IMR-90 (cell line): ENCODE data around the gene PLCB4. TPM values are rescaled to one million over a fixed set of nuclear protein-coding genes. Genes with fewer than 3 reads are reported as not detected.

Source experiments
- ATAC-seq: fragments of 200-7000 bp; cut with Tn5 transposase; 2 replicates; pipeline ENCODE4 v1.9.1; 2020; ENCODE audit warnings: low read depth, mild to moderate bottlenecking, moderate library complexity
- BruUV-seq: library from RNA; stranded (reverse); fragments of 400-500 nt; replicated peaks from 2 replicates; lab custom pipeline; 2021; lab: Mats Ljungman, UMichigan
- CTCF ChIA-PET: fragments of 300-600 bp; formaldehyde crosslinking; extraction: SDS; loops from one replicate; lab custom pipeline; 2021; ENCODE audit warnings: antibody characterized with exemption; lab: Yijun Ruan, JAX
- POLR2A ChIA-PET: fragments of 300-600 bp; sonication (Branson Sonifier 250); formaldehyde crosslinking; loops from one replicate; lab custom pipeline; 2022; ENCODE audit warnings: antibody characterized with exemption; ENCODE audit not compliant: unreplicated experiment; lab: Charles Lee
- DNase-seq: peaks from one replicate; pipeline ENCODE4 v3.0.0; 2013
- H2AFZ ChIP-seq: replicated peaks from 2 replicates; pipeline ENCODE3; 2013; ENCODE audit warnings: low read length, mild to moderate bottlenecking; ENCODE audit not compliant: poor library complexity
- H2AK5ac ChIP-seq: 2 replicates; pipeline ENCODE4 v1.6.1; 2013; ENCODE audit warnings: low read depth, low read length, inconsistent platforms
- H2AK9ac ChIP-seq: replicated peaks from 2 replicates; pipeline ENCODE3; 2013; ENCODE audit warnings: mild to moderate bottlenecking, low read depth, low read length, moderate library complexity; ENCODE audit not compliant: poor library complexity
- H2BK120ac ChIP-seq: 2 replicates; pipeline ENCODE4 v1.6.1; 2013; ENCODE audit warnings: low read depth, low read length, inconsistent platforms
- H2BK15ac ChIP-seq: 3 replicates; pipeline ENCODE4 v1.6.1; 2013; ENCODE audit warnings: low read depth, low read length, inconsistent platforms
- H2BK20ac ChIP-seq: 2 replicates; pipeline ENCODE4 v1.6.1; 2013; ENCODE audit warnings: low read depth, mild to moderate bottlenecking, inconsistent platforms, low read length, moderate library complexity
- H2BK5ac ChIP-seq: 2 replicates; pipeline ENCODE4 v1.6.1; 2013; ENCODE audit warnings: mild to moderate bottlenecking, low read depth, low read length, inconsistent platforms; ENCODE audit not compliant: poor library complexity, severe bottlenecking
- H3K14ac ChIP-seq: replicated peaks from 2 replicates; pipeline ENCODE4 v1.6.1; 2013; ENCODE audit warnings: low read depth, low read length, inconsistent platforms
- H3K18ac ChIP-seq: 2 replicates; pipeline ENCODE4 v1.6.1; 2013; ENCODE audit warnings: low read depth, low read length, control low read depth
- H3K23ac ChIP-seq: 2 replicates; pipeline ENCODE4 v1.6.1; 2013; ENCODE audit warnings: low read depth, low read length, inconsistent platforms
- H3K27ac ChIP-seq: 2 replicates; pipeline ENCODE4 v1.5.1; 2013; ENCODE audit warnings: mild to moderate bottlenecking, control low read depth, low read length; ENCODE audit not compliant: insufficient read depth
- H3K27me3 ChIP-seq: 2 replicates; pipeline ENCODE4 v1.6.1; 2013; ENCODE audit warnings: low read length; ENCODE audit not compliant: control insufficient read depth, insufficient read depth
- H3K36me3 ChIP-seq: 2 replicates; pipeline ENCODE4 v1.6.1; 2013; ENCODE audit warnings: low read length, mixed read lengths; ENCODE audit not compliant: control insufficient read depth, insufficient read depth
- H3K4ac ChIP-seq: 2 replicates; pipeline ENCODE4 v1.6.1; 2013; ENCODE audit warnings: low read depth, low read length, inconsistent platforms
- H3K4me1 ChIP-seq: 2 replicates; pipeline ENCODE4 v1.6.1; 2013; ENCODE audit warnings: low read length, mixed read lengths; ENCODE audit not compliant: control insufficient read depth, insufficient read depth
- H3K4me2 ChIP-seq: 2 replicates; pipeline ENCODE4 v1.6.1; 2013; ENCODE audit warnings: low read depth, mild to moderate bottlenecking, control low read depth, low read length, moderate library complexity
- H3K4me3 ChIP-seq: 2 replicates; pipeline ENCODE4 v1.5.1; 2013; ENCODE audit warnings: low read depth, mild to moderate bottlenecking, control low read depth, low read length, moderate library complexity; ENCODE audit not compliant: insufficient read depth
- H3K56ac ChIP-seq: 2 replicates; pipeline ENCODE4 v1.6.1; 2013; ENCODE audit warnings: low read length, inconsistent platforms; ENCODE audit not compliant: insufficient read depth; ENCODE audit errors: extremely low read depth
- H3K79me1 ChIP-seq, 2 experiments: 2 replicates each; pipeline ENCODE4 v1.6.1; 2013; ENCODE audit warnings: low read length in 2 of 2, inconsistent platforms in 1 of 2, low read depth in 1 of 2
- H3K9ac ChIP-seq: 2 replicates; pipeline ENCODE4 v1.6.1; 2013; ENCODE audit warnings: low read depth, low read length, control low read depth
- H3K9me1 ChIP-seq: 2 replicates; pipeline ENCODE4 v1.6.1; 2013; ENCODE audit warnings: low read length, inconsistent platforms; ENCODE audit not compliant: insufficient read depth
- H3K9me3 ChIP-seq: 2 replicates; pipeline ENCODE4 v1.6.1; 2013; ENCODE audit warnings: low read length; ENCODE audit not compliant: control insufficient read depth, insufficient read depth
- H4K20me1 ChIP-seq: 2 replicates; pipeline ENCODE4 v1.6.1; 2013; ENCODE audit warnings: low read length, inconsistent platforms; ENCODE audit not compliant: insufficient read depth
- H4K5ac ChIP-seq: 2 replicates; pipeline ENCODE4 v1.6.1; 2013; ENCODE audit warnings: mild to moderate bottlenecking, low read depth, low read length, control low read depth
- H4K8ac ChIP-seq, 2 experiments: 2 replicates each; pipeline ENCODE4 v1.6.1; 2013; ENCODE audit warnings: low read depth in 2 of 2, low read length in 2 of 2, control low read depth in 1 of 2, inconsistent platforms in 1 of 2
- H4K91ac ChIP-seq: 2 replicates; pipeline ENCODE4 v1.6.1; 2013; ENCODE audit warnings: low read depth, low read length, inconsistent platforms; ENCODE audit not compliant: insufficient read depth
- BHLHE40 ChIP-seq: fragments of 150-350 bp; IDR thresholded peaks from 2 replicates; pipeline ENCODE4 v1.6.1; 2016; ENCODE audit warnings: mild to moderate bottlenecking, low read depth, low read length
- CEBPB ChIP-seq: IDR thresholded peaks from 2 replicates; pipeline ENCODE4 v1.6.1; 2012; ENCODE audit warnings: low read depth, low read length, improper control_type of control experiment
- CHD1 ChIP-seq: IDR thresholded peaks from 2 replicates; pipeline ENCODE4 v1.6.1; 2012; ENCODE audit warnings: low read depth, low read length, improper control_type of control experiment
- FOS ChIP-seq: fragments of 150-350 bp; IDR thresholded peaks from 2 replicates; pipeline ENCODE4 v1.6.1; 2016; ENCODE audit warnings: low read depth, low read length
- MAFK ChIP-seq: IDR thresholded peaks from 2 replicates; pipeline ENCODE4 v1.6.1; 2012; ENCODE audit warnings: low read depth, low read length, improper control_type of control experiment
- MAZ ChIP-seq: IDR thresholded peaks from 2 replicates; pipeline ENCODE4 v1.6.1; 2012; ENCODE audit warnings: low read depth, mild to moderate bottlenecking, low read length, improper control_type of control experiment, moderate library complexity, borderline replicate concordance
- MXI1 ChIP-seq: IDR thresholded peaks from 2 replicates; pipeline ENCODE4 v1.6.1; 2012; ENCODE audit warnings: low read depth, mild to moderate bottlenecking, low read length, moderate library complexity, borderline replicate concordance
- NFE2L2 ChIP-seq: fragments of 150-350 bp; IDR thresholded peaks from 2 replicates; pipeline ENCODE4 v1.6.1; 2016; ENCODE audit warnings: low read depth, mild to moderate bottlenecking, low read length
- POLR2A ChIP-seq: IDR thresholded peaks from 2 replicates; pipeline ENCODE4 v1.6.1; 2012; ENCODE audit warnings: mild to moderate bottlenecking, low read depth, low read length
- RAD21 ChIP-seq: IDR thresholded peaks from 2 replicates; pipeline ENCODE4 v1.6.1; 2012; ENCODE audit warnings: low read length, improper control_type of control experiment
- RCOR1 ChIP-seq: IDR thresholded peaks from 2 replicates; pipeline ENCODE4 v1.6.1; 2012; ENCODE audit warnings: mild to moderate bottlenecking, low read length, improper control_type of control experiment; ENCODE audit not compliant: insufficient replicate concordance
- RFX5 ChIP-seq: IDR thresholded peaks from 2 replicates; pipeline ENCODE4 v1.8.0; 2012; ENCODE audit warnings: low read depth, mild to moderate bottlenecking, low read length, moderate library complexity
- SMC3 ChIP-seq: fragments of 150-350 bp; IDR thresholded peaks from 2 replicates; pipeline ENCODE4 v1.6.1; 2016; ENCODE audit warnings: low read depth, mild to moderate bottlenecking, antibody characterized with exemption, low read length, moderate library complexity
- WGBS, 2 experiments: methylation state at CpG; one replicate each; pipeline versions ENCODE4 v1.1.5 to v1.1.7; 2013; ENCODE audit warnings: missing lambda C conversion rate in 2 of 2; ENCODE audit not compliant: insufficient read length in 1 of 2; ENCODE audit errors: extremely low coverage in 2 of 2; 5-methylcytosine and 5-hydroxymethylcytosine counted together
- dilution Hi-C: fragments of 300-500 bp; cut with HindIII; formaldehyde crosslinking; loops from one replicate; pipeline ENCODE4 v1.14.3; 2018; ENCODE audit warnings: low sequenced_read_pairs; ENCODE audit not compliant: unreplicated experiment
- in situ Hi-C: fragments of 300-500 bp; cut with MboI; formaldehyde crosslinking; loops from 3 replicates; pipeline ENCODE4 v1.14.3; 2019; ENCODE audit warnings: low sequenced_read_pairs, inconsistent platforms, mixed read lengths
- intact Hi-C: fragments of 100-400 bp; cut with micrococcal nuclease; formaldehyde crosslinking; loops from 2 replicates; pipeline ENCODE4 v1.10.0; 2022
- polyA plus RNA-seq, 3 experiments: library from polyadenylated mRNA; depleted of rRNA; stranded (reverse); fragments of >200 nt; gene quantifications; 2 replicates each; pipeline ENCODE4 v1.2.3, GENCODE V29; 2012; ENCODE audit warnings: low replicate concordance in 1 of 3
- total RNA-seq: library from RNA; depleted of rRNA; stranded (reverse); fragments of >200 nt; gene quantifications from 2 replicates; pipeline ENCODE4 v1.2.3, GENCODE V29; 2012
- TF ChIP-seq, protein P1 (sequence below): conservative IDR thresholded peaks from 2 replicates; pipeline ENCODE4 v1.5.1; 2012; ENCODE audit warnings: mild to moderate bottlenecking, low read depth, low read length, improper control_type of control experiment
- TF ChIP-seq, protein P2 (sequence below): fragments of 150-350 bp; IDR thresholded peaks from 2 replicates; pipeline ENCODE4 v1.6.1; 2016; ENCODE audit warnings: low read depth, mild to moderate bottlenecking, low read length, moderate library complexity, borderline replicate concordance
- TF ChIP-seq, protein P3 (sequence below): fragments of 150-350 bp; IDR thresholded peaks from 2 replicates; pipeline ENCODE4 v1.6.1; 2017; ENCODE audit warnings: mild to moderate bottlenecking, antibody characterized with exemption, low read length, low read depth

Gene PLCB4
- total and polyA plus RNA-seq, 2 of the 4 experiments (the other 2 are of a cell fraction): 12.5 to 24.0 TPM

DNA sequence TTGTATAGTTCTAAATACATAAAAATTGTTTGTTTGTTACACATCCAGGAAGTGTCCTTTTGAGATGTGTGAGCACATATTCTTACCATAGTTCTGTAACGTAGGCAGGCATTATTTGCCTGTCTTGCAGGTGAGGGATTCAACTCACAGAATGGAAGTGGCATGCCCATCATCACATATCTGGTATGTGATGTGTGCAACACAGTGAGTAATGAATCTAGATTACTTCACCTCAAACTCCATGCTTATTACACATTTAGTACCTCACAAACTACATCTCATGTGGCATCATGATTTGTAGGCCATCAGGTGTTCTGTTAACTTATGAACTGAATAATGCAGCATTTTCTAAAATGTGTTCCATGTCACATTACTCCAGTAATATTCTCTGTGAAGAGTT lies 181.6 kb downstream of the PLCB4 start:
- intact Hi-C loops: no loop called here
- Histone ChIP-seq H3K4ac (no peak overlapping the region), H3K9ac (no peak overlapping the region), H4K91ac (no peak overlapping the region), H3K23ac (no peak overlapping the region), H2BK15ac (no peak overlapping the region), H3K14ac (no peak overlapping the region), H4K20me1 (peaks cover 6% of the 10 kb centered on the region; the same call in 1 of the 2 replicates), H3K27me3 (no peaks in the 10 kb centered on the region), H2BK5ac (no peak overlapping the region), H3K4me1 (peaks cover 3% of the 10 kb centered on the region; the same call in 1 of the 2 replicates), H3K9me1 (peaks cover 5% of the 10 kb centered on the region; the same call in 1 of the 2 replicates), H3K27ac (no peak overlapping the region), H4K8ac (no peak overlapping the region), H3K56ac (no peak overlapping the region), H3K36me3 (no peaks in the 10 kb centered on the region), H2AFZ (no peak overlapping the region), H3K4me3 (no peak overlapping the region), H3K18ac (no peak overlapping the region), H4K5ac (no peak overlapping the region), H2AK9ac (no peak overlapping the region), H3K9me3 (no peaks in the 10 kb centered on the region), H2BK20ac (no peak overlapping the region), H2AK5ac (no peak overlapping the region), H2BK120ac (no peak overlapping the region), H3K4me2 (no peak overlapping the region), H3K79me1 (peaks cover 31 to 50% of the 10 kb centered on the region in 2 experiments)
- ATAC-seq (no peak), DNase-seq (no peak)
- ChIA-PET CTCF (no interaction called here), POLR2A (no interaction called here)
- WGBS, 2 experiments: no CpG with 5 or more reads among the region's 1 CpG
- dilution Hi-C loops: no loop called here
- BruUV-seq: no TSS peak
- in situ Hi-C loops: no loop called here
- TF ChIP-seq FOS: no peak
- no peak for TF ChIP-seq SMC3
- TF ChIP-seq MAFK: no peak
- no peak for TF ChIP-seq MAZ
- TF ChIP-seq RCOR1: no peak
- TF ChIP-seq MXI1: no peak
- TF ChIP-seq, protein P1, sequence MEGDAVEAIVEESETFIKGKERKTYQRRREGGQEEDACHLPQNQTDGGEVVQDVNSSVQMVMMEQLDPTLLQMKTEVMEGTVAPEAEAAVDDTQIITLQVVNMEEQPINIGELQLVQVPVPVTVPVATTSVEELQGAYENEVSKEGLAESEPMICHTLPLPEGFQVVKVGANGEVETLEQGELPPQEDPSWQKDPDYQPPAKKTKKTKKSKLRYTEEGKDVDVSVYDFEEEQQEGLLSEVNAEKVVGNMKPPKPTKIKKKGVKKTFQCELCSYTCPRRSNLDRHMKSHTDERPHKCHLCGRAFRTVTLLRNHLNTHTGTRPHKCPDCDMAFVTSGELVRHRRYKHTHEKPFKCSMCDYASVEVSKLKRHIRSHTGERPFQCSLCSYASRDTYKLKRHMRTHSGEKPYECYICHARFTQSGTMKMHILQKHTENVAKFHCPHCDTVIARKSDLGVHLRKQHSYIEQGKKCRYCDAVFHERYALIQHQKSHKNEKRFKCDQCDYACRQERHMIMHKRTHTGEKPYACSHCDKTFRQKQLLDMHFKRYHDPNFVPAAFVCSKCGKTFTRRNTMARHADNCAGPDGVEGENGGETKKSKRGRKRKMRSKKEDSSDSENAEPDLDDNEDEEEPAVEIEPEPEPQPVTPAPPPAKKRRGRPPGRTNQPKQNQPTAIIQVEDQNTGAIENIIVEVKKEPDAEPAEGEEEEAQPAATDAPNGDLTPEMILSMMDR: no peak
- TF ChIP-seq CEBPB: no peak
- TF ChIP-seq, protein P2, sequence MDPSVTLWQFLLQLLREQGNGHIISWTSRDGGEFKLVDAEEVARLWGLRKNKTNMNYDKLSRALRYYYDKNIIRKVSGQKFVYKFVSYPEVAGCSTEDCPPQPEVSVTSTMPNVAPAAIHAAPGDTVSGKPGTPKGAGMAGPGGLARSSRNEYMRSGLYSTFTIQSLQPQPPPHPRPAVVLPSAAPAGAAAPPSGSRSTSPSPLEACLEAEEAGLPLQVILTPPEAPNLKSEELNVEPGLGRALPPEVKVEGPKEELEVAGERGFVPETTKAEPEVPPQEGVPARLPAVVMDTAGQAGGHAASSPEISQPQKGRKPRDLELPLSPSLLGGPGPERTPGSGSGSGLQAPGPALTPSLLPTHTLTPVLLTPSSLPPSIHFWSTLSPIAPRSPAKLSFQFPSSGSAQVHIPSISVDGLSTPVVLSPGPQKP: no peak
- no peak for TF ChIP-seq RFX5
- no peak for TF ChIP-seq BHLHE40
- no peak for TF ChIP-seq NFE2L2
- TF ChIP-seq, protein P3, sequence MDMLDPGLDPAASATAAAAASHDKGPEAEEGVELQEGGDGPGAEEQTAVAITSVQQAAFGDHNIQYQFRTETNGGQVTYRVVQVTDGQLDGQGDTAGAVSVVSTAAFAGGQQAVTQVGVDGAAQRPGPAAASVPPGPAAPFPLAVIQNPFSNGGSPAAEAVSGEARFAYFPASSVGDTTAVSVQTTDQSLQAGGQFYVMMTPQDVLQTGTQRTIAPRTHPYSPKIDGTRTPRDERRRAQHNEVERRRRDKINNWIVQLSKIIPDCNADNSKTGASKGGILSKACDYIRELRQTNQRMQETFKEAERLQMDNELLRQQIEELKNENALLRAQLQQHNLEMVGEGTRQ: no peak
- no peak for TF ChIP-seq CHD1
- TF ChIP-seq RAD21: no peak
- TF ChIP-seq POLR2A: no peak
